Right lobe of liver (tissue), 6 donors: ENCODE results near the gene TM2D1. TPM values are rescaled to one million over a fixed set of nuclear protein-coding genes. Genes with fewer than 3 reads are reported as not detected.
A peak's percentile ranks its signal among the peaks of the same experiment; 100 is the strongest.

Experiments
- ATAC-seq, 4 donors: fragments of 200-7000 bp; cut with Tn5 transposase; one replicate each; pipeline ENCODE4 v1.9.1; 2020; ENCODE audit warnings: mild to moderate bottlenecking in 4 of 4, moderate library complexity in 4 of 4
- DNase-seq, 3 donors: peaks; one replicate each; pipeline ENCODE4 v3.0.0-alpha.2; 2020
- H3K27ac ChIP-seq, 3 donors: fragments of 200-600 bp; one replicate each; pipeline ENCODE4 v1.8.0; 2022
- H3K27me3 ChIP-seq, 2 donors: fragments of 200-600 bp; one replicate each; pipeline ENCODE4 v1.8.0; 2022
- H3K36me3 ChIP-seq, 4 donors: fragments of 200-600 bp; sonication (generic) in 1 of 4; one replicate each; pipeline versions ENCODE4 v1.5.1 to v1.8.0; 2017 to 2022; ENCODE audit warnings: control low read depth in 1 of 4
- H3K4me1 ChIP-seq, 4 donors: fragments of 200-600 bp; sonication (generic) in 1 of 4; one replicate each; pipeline versions ENCODE4 v1.5.1 to v1.8.0; 2017 to 2022; ENCODE audit warnings: control low read depth in 1 of 4
- H3K4me3 ChIP-seq, 3 donors: fragments of 200-600 bp; one replicate each; pipeline ENCODE4 v1.8.0; 2022
- H3K9me3 ChIP-seq, 4 donors: fragments of 200-600 bp; sonication (generic) in 1 of 4; one replicate each; pipeline versions ENCODE4 v1.5.1 to v1.8.0; 2017 to 2022; ENCODE audit warnings: control low read depth in 1 of 4
- POLR2A ChIP-seq: fragments of 450-650 bp; IDR thresholded peaks from one replicate; pipeline ENCODE4 v1.6.1; 2017; ENCODE audit warnings: antibody characterized with exemption, mild to moderate bottlenecking
- WGBS: methylation state at CpG from one replicate; pipeline ENCODE4 v1.1.6; 2018; ENCODE audit warnings: low coverage, low lambda C conversion rate; ENCODE audit not compliant: insufficient coverage; ENCODE audit errors: missing lambda C conversion rate; 5-methylcytosine and 5-hydroxymethylcytosine counted together
- intact Hi-C, 2 donors: fragments of 100-400 bp; cut with DNase I; formaldehyde crosslinking; loops; one replicate each; pipeline versions ENCODE4 v1.11.2 to v1.14.1; 2022
- total RNA-seq, 6 experiments: library from RNA; depleted of rRNA in 2 of 6; stranded (reverse); fragments of >200 nt in 2 of 6; fragmentation: NEBNext Ultra II Directional in 3 of 6; extraction: Animal tissue kit (Norgen Biotek cat#: 25700) in 3 of 6; gene quantifications; one replicate each; pipeline versions ENCODE4 v1.1.0 to v1.2.4, GENCODE V29; 2016 to 2023
- TF ChIP-seq, protein P1 (sequence below), 4 donors: fragments of 200-600 bp in 3 of 4; fragments of 450-650 bp in 1 of 4; IDR thresholded peaks; one replicate each; pipeline versions ENCODE4 v1.5.1 to v1.8.0; 2016 to 2022; ENCODE audit warnings: antibody characterized with exemption in 4 of 4, mild to moderate bottlenecking in 2 of 4
- donor health status: DM: no; HTN: yes; CAD: no.
- donor health status: DM: no; HTN: no; CAD: no.
- donor health status: DM: no; HTN: no; CAD: no.
- donor health status: DM: no; HTN: yes; CAD: no.
- donor health status: DM: no; HTN: yes; CAD: no.

The TM2D1 gene
- total RNA-seq, 6 experiments from 2014 or later: 15.0 to 24.5 (median 20.3) TPM

DNA sequence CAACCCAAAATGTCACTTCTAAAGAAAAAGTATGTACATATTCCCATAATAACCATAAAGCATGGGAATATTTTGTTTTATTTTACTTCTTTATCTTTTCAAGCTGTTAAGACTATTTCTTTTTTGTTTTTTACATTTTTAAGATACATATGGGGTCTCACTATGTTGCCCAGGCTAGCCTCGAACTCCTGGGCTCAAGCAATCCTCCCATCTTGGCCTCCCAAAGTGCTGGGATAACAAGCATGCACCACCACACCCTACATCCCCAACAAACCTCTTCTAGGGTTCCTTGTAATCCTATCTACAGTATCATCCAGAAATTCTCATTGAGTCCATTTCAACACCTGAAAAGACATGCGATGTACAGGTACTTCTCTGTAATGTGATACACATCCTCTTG lies 87.5 kb downstream of the TM2D1 start:
- DNase-seq (no peak), ATAC-seq (no peak)
- peaks cover 0 to 3% (median 0%) of the 10 kb centered on the region in 4 donors for H3K4me1 ChIP-seq
- 76% methylated on average over 2 of the region's 2 CpGs for WGBS
- no peaks in the 10 kb centered on the region for H3K27me3 ChIP-seq
- H3K9me3 ChIP-seq: no peaks in the 10 kb centered on the region
- TF ChIP-seq, protein P1, sequence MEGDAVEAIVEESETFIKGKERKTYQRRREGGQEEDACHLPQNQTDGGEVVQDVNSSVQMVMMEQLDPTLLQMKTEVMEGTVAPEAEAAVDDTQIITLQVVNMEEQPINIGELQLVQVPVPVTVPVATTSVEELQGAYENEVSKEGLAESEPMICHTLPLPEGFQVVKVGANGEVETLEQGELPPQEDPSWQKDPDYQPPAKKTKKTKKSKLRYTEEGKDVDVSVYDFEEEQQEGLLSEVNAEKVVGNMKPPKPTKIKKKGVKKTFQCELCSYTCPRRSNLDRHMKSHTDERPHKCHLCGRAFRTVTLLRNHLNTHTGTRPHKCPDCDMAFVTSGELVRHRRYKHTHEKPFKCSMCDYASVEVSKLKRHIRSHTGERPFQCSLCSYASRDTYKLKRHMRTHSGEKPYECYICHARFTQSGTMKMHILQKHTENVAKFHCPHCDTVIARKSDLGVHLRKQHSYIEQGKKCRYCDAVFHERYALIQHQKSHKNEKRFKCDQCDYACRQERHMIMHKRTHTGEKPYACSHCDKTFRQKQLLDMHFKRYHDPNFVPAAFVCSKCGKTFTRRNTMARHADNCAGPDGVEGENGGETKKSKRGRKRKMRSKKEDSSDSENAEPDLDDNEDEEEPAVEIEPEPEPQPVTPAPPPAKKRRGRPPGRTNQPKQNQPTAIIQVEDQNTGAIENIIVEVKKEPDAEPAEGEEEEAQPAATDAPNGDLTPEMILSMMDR (IDR thresholded peaks at IDR 0.05): no peak
- TF ChIP-seq POLR2A: no peak
- no peak overlapping the region for H3K4me3 ChIP-seq
- H3K36me3 ChIP-seq: no peaks in the 10 kb centered on the region
- H3K27ac ChIP-seq: no peak overlapping the region
- intact Hi-C loops: no loop called here

DNA sequence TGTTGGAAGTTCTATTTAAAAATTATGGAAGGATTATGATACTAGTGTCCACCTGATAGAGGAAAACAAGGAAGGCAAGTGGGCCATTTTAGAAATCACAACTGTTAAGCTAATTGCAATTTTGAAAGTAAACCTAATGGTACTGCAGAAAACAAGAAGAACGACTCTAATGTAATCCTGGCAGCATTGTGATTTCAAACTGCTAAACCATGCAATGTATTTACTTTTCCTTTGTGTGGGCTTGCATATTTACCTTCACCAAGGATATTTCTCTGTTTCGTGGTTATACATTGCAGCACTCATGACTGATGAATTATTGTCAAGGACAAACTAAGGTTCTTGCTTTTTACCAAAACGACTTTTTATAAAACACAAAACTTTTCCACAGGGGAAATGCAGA lies 88.1 kb downstream of the TM2D1 start:
- H3K27me3 ChIP-seq: no peaks in the 10 kb centered on the region
- ATAC-seq (no peak), DNase-seq (no peak)
- WGBS: 38% methylated on average over 3 of the region's 3 CpGs
- no peaks in the 10 kb centered on the region for H3K4me1 ChIP-seq
- no peak for TF ChIP-seq POLR2A
- TF ChIP-seq, protein P1 (IDR thresholded peaks at IDR 0.05): no peak
- H3K36me3 ChIP-seq: no peaks in the 10 kb centered on the region
- intact Hi-C loops: no loop called here
- H3K27ac ChIP-seq: no peak overlapping the region
- no peak overlapping the region for H3K4me3 ChIP-seq
- H3K9me3 ChIP-seq: no peaks in the 10 kb centered on the region

DNA sequence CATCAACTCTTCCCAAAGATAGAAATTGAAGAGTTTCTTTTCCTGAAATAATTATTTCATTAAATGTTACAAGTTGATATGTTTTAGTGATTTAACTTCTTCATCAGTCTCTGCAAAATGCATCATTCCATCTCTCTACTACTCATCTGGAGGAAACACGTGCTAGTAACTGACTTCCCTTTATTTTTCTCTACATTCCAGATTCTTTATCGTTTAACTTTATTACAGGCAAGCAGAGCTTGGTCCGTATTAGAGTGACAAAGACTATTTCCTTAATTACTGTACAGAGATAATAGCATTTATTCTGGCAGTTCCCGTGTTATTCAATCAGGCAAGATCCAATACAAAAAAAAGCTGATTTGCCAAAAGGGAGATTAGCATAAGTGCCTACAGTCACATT lies 88.6 kb downstream of the TM2D1 start:
- no peak for TF ChIP-seq POLR2A
- TF ChIP-seq, protein P1 (IDR thresholded peaks at IDR 0.05): no peak
- H3K4me1 ChIP-seq: no peaks in the 10 kb centered on the region
- H3K27ac ChIP-seq: no peak overlapping the region
- ATAC-seq (peak in 1 of 4 donors; percentile 18), DNase-seq (no peak)
- H3K9me3 ChIP-seq: no peaks in the 10 kb centered on the region
- 33% methylated on average over 4 of the region's 4 CpGs for WGBS
- no peak overlapping the region for H3K4me3 ChIP-seq
- intact Hi-C loops: no loop called here
- no peaks in the 10 kb centered on the region for H3K36me3 ChIP-seq
- H3K27me3 ChIP-seq: no peaks in the 10 kb centered on the region

DNA sequence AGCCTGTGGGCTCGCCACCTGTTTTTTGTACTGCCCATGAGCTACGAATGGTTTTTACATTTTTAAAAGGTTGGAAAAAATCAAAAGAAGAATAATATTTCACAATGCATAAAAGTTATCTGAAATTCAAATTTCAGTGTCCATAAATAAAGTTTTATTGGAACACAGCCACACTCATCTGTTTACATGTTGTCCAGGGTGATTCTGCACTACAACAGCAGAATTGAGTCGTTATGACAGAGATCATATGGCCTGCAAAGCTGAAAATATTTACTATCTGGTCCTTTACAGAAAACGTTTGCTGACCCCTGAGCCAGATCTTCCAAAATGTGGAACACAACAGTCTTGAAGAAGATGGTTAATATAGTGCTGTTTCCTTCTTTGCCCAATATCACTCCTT lies 89.4 kb downstream of the TM2D1 start:
- no peak for ATAC-seq
- intact Hi-C loops: no loop called here
- H3K4me1 ChIP-seq: no peaks in the 10 kb centered on the region
- H3K4me3 ChIP-seq: no peak overlapping the region
- no peaks in the 10 kb centered on the region for H3K27me3 ChIP-seq
- WGBS: 67% methylated on average over 3 of the region's 4 CpGs
- H3K36me3 ChIP-seq: no peaks in the 10 kb centered on the region
- no peaks in the 10 kb centered on the region for H3K9me3 ChIP-seq
- TF ChIP-seq, protein P1 (IDR thresholded peaks at IDR 0.05): no peak
- TF ChIP-seq POLR2A: no peak
- H3K27ac ChIP-seq: no peak overlapping the region
- DNase-seq: no peak

DNA sequence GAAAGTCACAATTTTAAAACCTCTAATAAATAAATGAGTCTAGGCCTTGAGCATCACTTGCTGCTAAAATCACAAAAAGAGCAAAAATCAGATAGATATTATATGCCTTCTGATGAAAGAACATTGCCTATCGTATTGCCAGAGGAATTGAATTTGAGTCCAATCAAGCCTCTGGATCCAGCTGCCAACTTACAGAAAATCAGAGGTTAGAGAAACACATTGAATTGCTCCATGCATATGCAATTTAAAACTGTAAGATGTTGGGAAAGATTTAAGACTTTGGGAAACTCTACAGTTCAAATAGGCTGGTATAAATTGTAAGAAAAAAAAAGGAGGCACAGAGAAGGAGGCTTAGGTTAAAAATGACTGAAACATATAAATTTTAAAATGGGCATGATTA lies 93.5 kb downstream of the TM2D1 start:
- Histone ChIP-seq H3K36me3 (no peaks in the 10 kb centered on the region), H3K9me3 (no peaks in the 10 kb centered on the region), H3K27me3 (no peaks in the 10 kb centered on the region), H3K4me3 (no peak overlapping the region), H3K4me1 (no peaks in the 10 kb centered on the region), H3K27ac (no peak overlapping the region)
- TF ChIP-seq, protein P1 (IDR thresholded peaks at IDR 0.05): no peak
- 77% methylated on average over 1 of the region's 1 CpG for WGBS
- intact Hi-C loops: no loop called here
- DNase-seq: no peak
- ATAC-seq: no peak
